HepG2 (cell line): ENCODE measurements around the gene TNRC18. TPM values are rescaled to one million over a fixed set of nuclear protein-coding genes. Genes with fewer than 3 reads are reported as not detected.
A peak's percentile ranks its signal among the peaks of the same experiment; 100 is the strongest.

Source experiments
- ARID4A ChIP-seq: sonication (generic); formaldehyde crosslinking; IDR thresholded peaks from 2 replicates; pipeline ENCODE4 v1.5.0; 2020; ENCODE audit warnings: mild to moderate bottlenecking, missing genetic modification reagents, borderline replicate concordance
- FOXO4 ChIP-seq: sonication (generic); formaldehyde crosslinking; conservative IDR thresholded peaks from 2 replicates; pipeline ENCODE4 v1.8.1; 2023; ENCODE audit warnings: missing genetic modification reagents
- HNF1B ChIP-seq: sonication (generic); formaldehyde crosslinking; IDR thresholded peaks from 2 replicates; pipeline ENCODE4 v1.5.1; 2020; ENCODE audit warnings: mild to moderate bottlenecking, moderate library complexity, missing genetic modification reagents
- MAZ ChIP-seq, 2 experiments: sonication (generic) in 1 of 2; formaldehyde crosslinking in 1 of 2; IDR thresholded peaks; 2 replicates each; pipeline versions ENCODE4 v1.5.0 to v1.6.1; 2012 to 2020; ENCODE audit warnings: low read depth in 2 of 2, mild to moderate bottlenecking in 2 of 2, borderline replicate concordance in 1 of 2, improper control_type of control experiment in 1 of 2, low read length in 1 of 2, missing genetic modification reagents in 1 of 2, moderate library complexity in 1 of 2
- RBAK ChIP-seq: sonication (generic); formaldehyde crosslinking; IDR thresholded peaks from 2 replicates; pipeline ENCODE4 v1.5.1; 2020; ENCODE audit warnings: mild to moderate bottlenecking, missing genetic modification reagents
- SMYD3 ChIP-seq: sonication (generic); formaldehyde crosslinking; IDR thresholded peaks from 2 replicates; pipeline ENCODE4 v1.8.1; 2023; ENCODE audit warnings: mild to moderate bottlenecking, missing genetic modification reagents
- ZBTB10 ChIP-seq: sonication (generic); formaldehyde crosslinking; IDR thresholded peaks from 2 replicates; pipeline ENCODE4 v1.4.0; 2020; ENCODE audit warnings: missing genetic modification reagents, borderline replicate concordance
- ZMAT5 ChIP-seq: sonication (generic); formaldehyde crosslinking; IDR thresholded peaks from 2 replicates; pipeline ENCODE4 v1.5.0; 2020; ENCODE audit warnings: mild to moderate bottlenecking, low read depth, missing genetic modification reagents, borderline replicate concordance
- ZNF136 ChIP-seq: sonication (generic); formaldehyde crosslinking; IDR thresholded peaks from 2 replicates; pipeline ENCODE4 v1.8.1; 2022; ENCODE audit warnings: low read depth, mild to moderate bottlenecking, moderate library complexity, missing genetic modification reagents
- ZNF441 ChIP-seq: sonication (generic); formaldehyde crosslinking; IDR thresholded peaks from 2 replicates; pipeline ENCODE4 v1.7.0; 2021; ENCODE audit warnings: missing genetic modification reagents, borderline replicate concordance
- ZNF761 ChIP-seq: sonication (generic); formaldehyde crosslinking; conservative IDR thresholded peaks from 2 replicates; pipeline ENCODE4 v1.4.0; 2020; ENCODE audit warnings: mild to moderate bottlenecking, missing genetic modification reagents
- polyA plus RNA-seq, 8 experiments: library from polyadenylated mRNA; depleted of rRNA in 3 of 8; stranded (reverse) in 7 of 8; unstranded in 1 of 8; fragments of >200 nt; fragmentation: Illumina TruSeq in 4 of 8; extraction: Trizol in 4 of 8; gene quantifications; 2 replicates each; pipeline versions ENCODE4 v1.2.1 to v1.2.3, GENCODE V29; 2011 to 2016; ENCODE audit warnings: low read depth in 4 of 8, missing spikeins in 1 of 8, mixed read lengths in 1 of 8; ENCODE audit not compliant: insufficient read depth in 1 of 8
- total RNA-seq, 5 experiments: library from RNA; depleted of rRNA; stranded (reverse); fragments of >200 nt; fragmentation: Illumina TruSeq; extraction: Trizol; gene quantifications; 2 replicates each; pipeline ENCODE4 v1.2.3, GENCODE V29; 2016; ENCODE audit warnings: low read depth in 1 of 5

The TNRC18 gene
- total and polyA plus RNA-seq, 2 of the 13 experiments (the other 11 are each of a cell fraction or from before 2014, with no cell fraction given): 11.7 to 17.4 TPM

GRCh38 chr7:5424749-5425506, 1.3 kb upstream of the TNRC18 start (continued):
- no peak for TF ChIP-seq FOXO4 (CRISPR knock-in tag)
- TF ChIP-seq HNF1B (CRISPR knock-in tag): no peak
- TF ChIP-seq ZNF136 (CRISPR knock-in tag): no peak
- peak; percentile 41; the same call in 1 of the 2 replicates for TF ChIP-seq MAZ (IDR thresholded peaks at IDR 0.05; ENCODE audit: borderline replicate concordance, low read depth, low read length)
- peak; percentile 44; the same call in 1 of the 2 replicates for TF ChIP-seq MAZ (CRISPR knock-in tag; IDR thresholded peaks at IDR 0.05; ENCODE audit: low read depth)
- TF ChIP-seq ZBTB10 (CRISPR knock-in tag): peak; percentile 17; the same call in 1 of the 2 replicates
- TF ChIP-seq RBAK (CRISPR knock-in tag): no peak
- TF ChIP-seq ARID4A (CRISPR knock-in tag): peak; percentile 18
- no peak for TF ChIP-seq ZMAT5 (CRISPR knock-in tag)
- peak; percentile 24; the same call in 1 of the 2 replicates for TF ChIP-seq ZNF441 (CRISPR knock-in tag)
- peak; percentile 32; the same call in 1 of the 2 replicates for TF ChIP-seq ZNF761 (CRISPR knock-in tag)
- TF ChIP-seq SMYD3 (CRISPR knock-in tag): no peak
